A549 (cell line): ENCODE measurements around the gene SMAD6.

ENCODE experiments used
- EP300 ChIP-seq, 2 experiments: fragments of >200 bp; sonication (Bioruptor Twin); formaldehyde crosslinking; IDR thresholded peaks; 2 replicates in 1 of 2; 3 replicates in 1 of 2; pipeline ENCODE4 v1.6.1; 2016 to 2017
- MAFK ChIP-seq: fragments of 450-650 bp; IDR thresholded peaks from 2 replicates; pipeline ENCODE4 v1.6.1; 2014; ENCODE audit not compliant: partially characterized antibody
- MAZ ChIP-seq: fragments of 150-350 bp; IDR thresholded peaks from 2 replicates; pipeline ENCODE4 v1.6.1; 2014; ENCODE audit warnings: antibody characterized with exemption, low read depth, low read length, borderline replicate concordance
- MYC ChIP-seq: IDR thresholded peaks from 2 replicates; pipeline ENCODE4 v1.6.1; 2012; ENCODE audit warnings: mild to moderate bottlenecking, inconsistent platforms, low read length, improper control_type of control experiment, borderline replicate concordance
- POLR2A ChIP-seq: IDR thresholded peaks from 2 replicates; pipeline ENCODE4 v1.6.1; 2012; ENCODE audit warnings: mild to moderate bottlenecking, low read length
- RARB ChIP-seq: fragments of 250-450 bp; sonication (Bioruptor Pico); IDR thresholded peaks from 2 replicates; pipeline ENCODE4 v1.8.0; 2021; ENCODE audit warnings: mild to moderate bottlenecking, moderate library complexity
- RCOR1 ChIP-seq: fragments of 150-350 bp; IDR thresholded peaks from 2 replicates; pipeline ENCODE4 v1.6.1; 2014; ENCODE audit warnings: antibody characterized with exemption, low read length, low read depth
- SMC3 ChIP-seq: fragments of >200 bp; sonication (Bioruptor Twin); formaldehyde crosslinking; IDR thresholded peaks from 3 replicates; pipeline ENCODE4 v1.6.1; 2018; ENCODE audit warnings: inconsistent platforms
- SREBF2 ChIP-seq: fragments of 450-650 bp; IDR thresholded peaks from 2 replicates; pipeline ENCODE4 v1.6.1; 2014; ENCODE audit warnings: mild to moderate bottlenecking, moderate library complexity
- ZNF302 ChIP-seq: fragments of 250-450 bp; sonication (Bioruptor Pico); IDR thresholded peaks from 2 replicates; pipeline ENCODE4 v1.9.0; 2021; ENCODE audit warnings: inconsistent platforms, mild to moderate bottlenecking, moderate library complexity
- TF ChIP-seq, protein P1 (sequence below): fragments of >200 bp; sonication (Bioruptor Twin); formaldehyde crosslinking; IDR thresholded peaks from 3 replicates; pipeline ENCODE4 v1.5.1; 2016
- TF ChIP-seq, protein P2 (sequence below): fragments of 250-450 bp; sonication (Bioruptor Pico); IDR thresholded peaks from 2 replicates; pipeline ENCODE4 v1.5.0; 2021; ENCODE audit warnings: mild to moderate bottlenecking, moderate library complexity, borderline replicate concordance
- TF ChIP-seq, protein P3 (sequence below): fragments of >200 bp; sonication (Bioruptor Twin); formaldehyde crosslinking; IDR thresholded peaks from 3 replicates; pipeline ENCODE4 v1.6.1; 2016
- TF ChIP-seq, protein P4 (sequence below): IDR thresholded peaks from 2 replicates; pipeline ENCODE4 v1.6.1; 2012

DNA sequence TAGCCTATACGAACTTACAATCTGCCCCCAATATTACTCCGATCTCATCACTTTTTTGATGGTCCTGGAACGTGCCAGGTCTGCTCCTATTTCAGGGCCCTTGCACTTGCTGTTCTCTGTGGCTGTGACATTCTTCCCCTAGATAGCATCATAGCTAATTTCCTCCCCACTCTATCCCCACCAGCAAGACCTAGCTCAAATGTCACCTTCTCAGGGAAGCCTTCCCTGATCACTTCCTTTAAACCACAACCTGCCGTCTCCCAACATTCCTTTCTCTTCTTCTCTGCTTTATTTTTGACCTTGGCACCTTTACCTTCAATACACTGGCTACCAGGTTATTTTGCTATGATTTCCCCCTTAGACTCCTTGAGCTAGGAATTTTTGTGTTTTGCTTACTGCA is 5.3 kb upstream of the SMAD6 start:
- TF ChIP-seq MAFK (no peak), MYC (no peak), POLR2A (no peak), SREBF2 (no peak), RARB (CRISPR knock-in tag) (no peak), RCOR1 (no peak), ZNF302 (CRISPR knock-in tag) (no peak), EP300 (IDR thresholded peaks at IDR 0.05) (no peak), SMC3 (no peak), MAZ (no peak)
- TF ChIP-seq, protein P1, sequence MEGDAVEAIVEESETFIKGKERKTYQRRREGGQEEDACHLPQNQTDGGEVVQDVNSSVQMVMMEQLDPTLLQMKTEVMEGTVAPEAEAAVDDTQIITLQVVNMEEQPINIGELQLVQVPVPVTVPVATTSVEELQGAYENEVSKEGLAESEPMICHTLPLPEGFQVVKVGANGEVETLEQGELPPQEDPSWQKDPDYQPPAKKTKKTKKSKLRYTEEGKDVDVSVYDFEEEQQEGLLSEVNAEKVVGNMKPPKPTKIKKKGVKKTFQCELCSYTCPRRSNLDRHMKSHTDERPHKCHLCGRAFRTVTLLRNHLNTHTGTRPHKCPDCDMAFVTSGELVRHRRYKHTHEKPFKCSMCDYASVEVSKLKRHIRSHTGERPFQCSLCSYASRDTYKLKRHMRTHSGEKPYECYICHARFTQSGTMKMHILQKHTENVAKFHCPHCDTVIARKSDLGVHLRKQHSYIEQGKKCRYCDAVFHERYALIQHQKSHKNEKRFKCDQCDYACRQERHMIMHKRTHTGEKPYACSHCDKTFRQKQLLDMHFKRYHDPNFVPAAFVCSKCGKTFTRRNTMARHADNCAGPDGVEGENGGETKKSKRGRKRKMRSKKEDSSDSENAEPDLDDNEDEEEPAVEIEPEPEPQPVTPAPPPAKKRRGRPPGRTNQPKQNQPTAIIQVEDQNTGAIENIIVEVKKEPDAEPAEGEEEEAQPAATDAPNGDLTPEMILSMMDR = no peak
- TF ChIP-seq, protein P2, sequence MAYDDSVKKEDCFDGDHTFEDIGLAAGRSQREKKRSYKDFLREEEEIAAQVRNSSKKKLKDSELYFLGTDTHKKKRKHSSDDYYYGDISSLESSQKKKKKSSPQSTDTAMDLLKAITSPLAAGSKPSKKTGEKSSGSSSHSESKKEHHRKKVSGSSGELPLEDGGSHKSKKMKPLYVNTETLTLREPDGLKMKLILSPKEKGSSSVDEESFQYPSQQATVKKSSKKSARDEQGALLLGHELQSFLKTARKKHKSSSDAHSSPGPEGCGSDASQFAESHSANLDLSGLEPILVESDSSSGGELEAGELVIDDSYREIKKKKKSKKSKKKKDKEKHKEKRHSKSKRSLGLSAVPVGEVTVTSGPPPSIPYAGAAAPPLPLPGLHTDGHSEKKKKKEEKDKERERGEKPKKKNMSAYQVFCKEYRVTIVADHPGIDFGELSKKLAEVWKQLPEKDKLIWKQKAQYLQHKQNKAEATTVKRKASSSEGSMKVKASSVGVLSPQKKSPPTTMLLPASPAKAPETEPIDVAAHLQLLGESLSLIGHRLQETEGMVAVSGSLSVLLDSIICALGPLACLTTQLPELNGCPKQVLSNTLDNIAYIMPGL (CRISPR knock-in tag) = no peak
- TF ChIP-seq, protein P3, sequence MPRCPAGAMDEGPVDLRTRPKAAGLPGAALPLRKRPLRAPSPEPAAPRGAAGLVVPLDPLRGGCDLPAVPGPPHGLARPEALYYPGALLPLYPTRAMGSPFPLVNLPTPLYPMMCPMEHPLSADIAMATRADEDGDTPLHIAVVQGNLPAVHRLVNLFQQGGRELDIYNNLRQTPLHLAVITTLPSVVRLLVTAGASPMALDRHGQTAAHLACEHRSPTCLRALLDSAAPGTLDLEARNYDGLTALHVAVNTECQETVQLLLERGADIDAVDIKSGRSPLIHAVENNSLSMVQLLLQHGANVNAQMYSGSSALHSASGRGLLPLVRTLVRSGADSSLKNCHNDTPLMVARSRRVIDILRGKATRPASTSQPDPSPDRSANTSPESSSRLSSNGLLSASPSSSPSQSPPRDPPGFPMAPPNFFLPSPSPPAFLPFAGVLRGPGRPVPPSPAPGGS = no peak
- TF ChIP-seq, protein P4, sequence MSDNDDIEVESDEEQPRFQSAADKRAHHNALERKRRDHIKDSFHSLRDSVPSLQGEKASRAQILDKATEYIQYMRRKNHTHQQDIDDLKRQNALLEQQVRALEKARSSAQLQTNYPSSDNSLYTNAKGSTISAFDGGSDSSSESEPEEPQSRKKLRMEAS = no peak
